Activated effector memory CD4-positive, alpha-beta T cell treated with anti-CD3 and anti-CD28 coated beads, Interleukin-2, amount 50 U/mL, for 16 hours (primary cell): ENCODE results near the gene NDUFA13.

Experiments
- DNase-seq: peaks from one replicate; pipeline ENCODE4 v3.0.0-alpha.2; 2020

The NDUFA13 gene

DNA sequence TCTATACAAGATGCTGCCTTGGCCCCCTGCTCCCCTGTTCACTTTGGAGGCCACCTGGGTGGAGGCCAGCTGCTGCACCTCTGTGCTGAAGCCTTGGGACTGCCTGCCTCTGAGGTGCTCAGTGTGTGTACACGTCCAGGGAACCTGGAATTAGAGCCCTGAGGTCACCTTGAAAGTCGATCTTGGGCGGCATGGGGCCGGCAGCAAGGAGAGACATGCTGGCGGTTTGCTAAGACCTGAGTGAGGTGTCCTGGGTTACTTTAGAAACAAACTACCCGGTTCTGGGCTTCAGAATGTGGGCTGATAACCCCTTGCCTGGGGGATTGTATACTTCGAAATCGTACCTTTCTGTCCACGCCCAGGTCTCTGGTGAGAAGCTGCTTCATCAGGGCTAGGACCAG, 26.2 kb upstream of the NDUFA13 start:
- no peak for DNase-seq

- DNase-seq: peak; percentile 92
Measured at GRCh38 chr19:19490214-19490968, 25.6 kb upstream of the NDUFA13 start.

DNA sequence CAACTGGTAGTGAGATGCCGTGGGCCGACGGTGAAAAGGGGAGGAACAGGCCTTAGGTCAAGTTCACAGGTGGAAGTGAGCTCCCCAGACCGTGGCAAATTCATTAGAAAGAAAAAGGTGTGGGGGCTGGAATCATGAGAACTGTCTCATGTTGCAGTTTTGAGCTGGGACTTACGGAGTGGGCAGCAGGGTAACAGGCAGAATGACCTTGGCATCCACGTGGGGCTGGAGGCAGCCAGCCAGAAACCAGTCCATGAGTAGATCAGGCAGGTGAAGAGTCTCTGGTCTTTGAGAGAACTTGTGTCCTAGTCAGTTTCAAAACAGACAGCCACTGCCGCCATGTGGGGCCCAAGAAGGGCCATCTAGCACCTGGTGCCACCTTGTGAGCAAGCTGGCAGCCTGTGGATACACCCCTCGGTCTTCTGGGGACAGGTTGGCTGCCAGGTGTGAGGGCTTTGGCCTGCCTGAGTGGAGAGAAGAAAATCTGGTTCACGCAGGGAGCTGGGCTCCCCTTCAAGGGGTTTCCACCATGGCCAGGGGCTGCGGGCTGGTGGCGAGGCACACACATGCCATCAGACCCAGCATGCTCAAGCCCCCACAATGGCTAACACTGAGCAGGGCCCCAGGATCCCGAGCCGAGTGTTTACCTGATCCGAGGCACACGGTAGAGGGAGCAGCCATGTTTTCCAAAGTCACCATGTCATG, 24.6 kb upstream of the NDUFA13 start:
- DNase-seq: no peak

- no peak for DNase-seq
Measured at GRCh38 chr19:19492026-19492610, 23.9 kb upstream of the NDUFA13 start.

DNA sequence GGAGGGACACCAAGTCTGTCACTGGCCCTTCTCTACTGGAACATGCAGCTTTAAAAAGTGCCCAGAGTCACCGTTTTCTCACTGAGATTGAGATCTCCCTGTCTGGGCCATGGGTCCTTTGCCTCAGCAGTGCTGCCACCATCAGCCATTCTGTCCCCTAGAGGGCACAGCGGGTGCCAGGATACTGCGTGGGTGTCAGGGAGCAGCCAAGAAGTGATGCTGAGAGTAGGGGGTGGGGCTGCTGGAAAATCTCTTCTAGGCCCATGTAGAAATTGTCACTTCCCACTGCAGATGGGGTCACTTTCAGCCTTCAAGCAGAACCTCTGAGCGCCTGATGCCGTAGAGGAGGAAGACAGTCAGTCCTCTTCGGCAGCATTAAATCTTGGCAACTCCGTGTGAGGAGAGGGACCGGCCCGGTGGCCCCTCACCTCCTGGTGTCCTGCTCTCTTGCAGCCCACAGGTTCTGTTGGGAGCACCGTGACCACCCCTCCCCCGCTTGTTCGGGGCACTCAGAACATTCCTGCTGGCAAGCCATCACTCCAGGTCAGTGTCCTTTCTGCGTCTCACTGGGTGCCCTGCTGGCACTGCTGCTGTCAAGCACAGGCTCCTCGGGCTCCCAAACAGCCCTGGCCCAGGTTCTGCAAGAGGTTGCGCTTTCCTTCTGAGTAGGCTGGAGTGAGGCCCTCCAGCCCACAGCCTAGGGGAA, 22.0 kb upstream of the NDUFA13 start:
- DNase-seq: peak; percentile 63

DNA sequence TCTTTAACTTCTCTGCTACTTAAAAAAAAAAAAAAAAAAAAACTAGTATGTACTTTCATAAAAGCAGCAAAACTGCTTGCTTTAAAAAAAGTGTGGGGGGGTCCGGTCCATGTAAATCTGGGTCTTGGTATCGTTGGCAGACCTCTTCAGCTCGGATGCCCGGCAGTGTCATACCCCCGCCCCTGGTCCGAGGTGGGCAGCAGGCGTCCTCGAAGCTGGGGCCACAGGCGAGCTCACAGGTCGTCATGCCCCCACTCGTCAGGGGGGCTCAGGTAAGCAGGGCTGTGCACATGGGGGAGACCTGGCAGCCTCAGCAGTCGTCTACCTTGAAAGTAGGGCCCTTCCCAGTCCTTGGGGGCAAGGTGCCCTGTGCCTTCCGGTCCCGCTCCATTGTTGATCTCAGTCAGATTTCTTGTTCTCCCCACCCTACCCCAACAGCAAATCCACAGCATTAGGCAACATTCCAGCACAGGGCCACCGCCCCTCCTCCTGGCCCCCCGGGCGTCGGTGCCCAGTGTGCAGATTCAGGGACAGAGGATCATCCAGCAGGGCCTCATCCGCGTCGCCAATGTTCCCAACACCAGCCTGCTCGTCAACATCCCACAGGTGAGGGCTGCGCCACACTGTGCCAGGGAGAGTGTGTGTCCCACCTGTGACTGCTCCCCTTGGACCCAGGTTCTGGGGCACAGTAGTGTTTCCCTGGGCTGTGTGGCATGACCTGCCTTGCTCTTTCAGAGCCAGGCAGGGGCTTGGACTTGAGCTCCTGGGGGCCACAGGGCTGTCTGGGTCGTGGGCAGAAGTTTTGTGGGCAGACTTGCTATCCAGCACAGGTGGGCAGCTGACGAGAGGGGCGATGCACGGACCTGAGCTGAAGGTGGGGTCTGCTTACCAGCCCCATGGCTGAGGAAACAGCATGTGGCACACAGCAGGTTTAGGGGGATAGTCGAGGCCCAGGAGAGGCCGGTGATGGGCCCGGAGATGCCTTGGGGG, 20.1 kb upstream of the NDUFA13 start:
- DNase-seq: no peak

- no peak for DNase-seq
Measured at GRCh38 chr19:19498255-19498991, 17.6 kb upstream of the NDUFA13 start.

DNA sequence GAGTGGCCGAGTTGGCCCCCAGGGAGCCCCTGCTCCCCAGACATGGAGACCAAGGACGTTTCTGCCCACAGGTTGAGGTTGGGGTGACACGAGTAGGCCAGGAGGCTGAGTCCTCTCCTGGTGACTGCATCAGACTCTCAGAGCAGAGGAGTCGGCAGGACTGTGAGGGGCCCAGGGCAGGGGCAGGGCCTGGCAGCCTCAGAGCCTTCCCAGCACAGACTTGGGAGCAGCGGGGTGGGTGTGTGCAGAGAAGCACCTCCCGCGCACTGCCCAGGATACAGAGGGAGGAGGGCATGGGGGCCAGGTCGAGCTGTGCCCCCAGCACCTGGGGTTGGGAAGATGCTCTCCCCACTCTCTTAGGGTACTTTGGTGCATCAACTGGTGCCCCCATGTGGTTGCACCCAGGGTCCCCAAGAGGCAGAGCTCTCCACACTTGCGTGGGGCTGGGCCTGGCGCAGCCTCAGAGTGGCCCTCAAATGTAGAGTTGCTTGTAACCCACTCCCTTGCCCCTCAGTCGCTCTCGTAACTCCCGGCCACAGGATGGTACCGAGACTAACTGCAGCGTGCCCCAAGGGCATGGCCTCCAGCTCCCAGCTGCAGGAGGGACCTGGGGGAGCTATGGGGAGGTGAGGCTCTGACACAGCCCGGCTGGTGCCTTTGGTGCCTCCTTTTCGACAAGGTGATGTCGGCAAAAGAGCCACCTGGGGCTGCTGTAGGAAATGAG, 16.6 kb upstream of the NDUFA13 start:
- no peak for DNase-seq

GRCh38 chr19:19500975-19501644, 14.9 kb upstream of the NDUFA13 start:
- no peak for DNase-seq

DNA sequence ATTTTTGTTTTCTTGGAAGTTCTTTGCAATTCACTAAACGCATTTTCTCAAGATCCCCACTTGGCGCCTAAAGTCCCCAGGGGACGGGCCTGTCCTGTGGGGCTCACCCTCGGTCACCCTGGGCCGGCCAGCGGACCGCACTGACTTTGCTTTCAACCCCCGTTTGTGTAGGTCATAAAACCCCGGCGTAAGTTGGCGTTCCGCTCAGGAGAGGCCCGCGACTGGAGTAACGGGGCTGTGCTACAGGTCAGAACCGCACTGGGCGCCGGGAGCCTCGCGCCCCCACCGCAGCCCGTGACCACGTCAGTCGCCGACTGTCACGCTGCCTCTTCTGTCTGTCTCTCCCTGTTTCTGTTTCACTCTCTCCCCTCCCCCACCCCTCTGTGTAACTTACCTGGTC, 14.2 kb upstream of the NDUFA13 start:
- no peak for DNase-seq

GRCh38 chr19:19502281-19502680, 13.7 kb upstream of the NDUFA13 start:
- no peak for DNase-seq

GRCh38 chr19:19502808-19503602, 13.0 kb upstream of the NDUFA13 start:
- no peak for DNase-seq

- no peak for DNase-seq
Measured at GRCh38 chr19:19504754-19505668, 11.0 kb upstream of the NDUFA13 start.

- no peak for DNase-seq
Measured at GRCh38 chr19:19505669-19506326, 10.2 kb upstream of the NDUFA13 start.

DNA sequence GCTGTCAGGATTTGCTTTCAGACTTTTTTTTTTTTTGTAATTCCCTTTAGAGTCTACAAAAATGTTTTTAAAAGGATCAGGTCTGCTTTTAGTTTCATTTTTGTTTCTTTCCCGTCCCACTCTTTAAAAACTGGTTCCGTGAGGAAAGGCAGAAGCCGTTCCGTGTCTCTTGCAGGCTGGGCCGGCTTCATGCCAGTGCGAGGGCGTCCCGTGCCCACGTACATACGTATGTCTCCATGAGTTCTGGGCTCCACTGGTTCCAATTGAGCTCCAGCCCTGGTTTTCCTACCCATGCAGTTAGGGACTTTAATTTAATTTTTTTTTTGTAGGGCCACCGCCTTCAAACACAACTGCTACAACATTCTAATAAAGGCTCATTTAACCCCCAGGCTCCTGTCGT, 9.4 kb upstream of the NDUFA13 start:
- no peak for DNase-seq

DNA sequence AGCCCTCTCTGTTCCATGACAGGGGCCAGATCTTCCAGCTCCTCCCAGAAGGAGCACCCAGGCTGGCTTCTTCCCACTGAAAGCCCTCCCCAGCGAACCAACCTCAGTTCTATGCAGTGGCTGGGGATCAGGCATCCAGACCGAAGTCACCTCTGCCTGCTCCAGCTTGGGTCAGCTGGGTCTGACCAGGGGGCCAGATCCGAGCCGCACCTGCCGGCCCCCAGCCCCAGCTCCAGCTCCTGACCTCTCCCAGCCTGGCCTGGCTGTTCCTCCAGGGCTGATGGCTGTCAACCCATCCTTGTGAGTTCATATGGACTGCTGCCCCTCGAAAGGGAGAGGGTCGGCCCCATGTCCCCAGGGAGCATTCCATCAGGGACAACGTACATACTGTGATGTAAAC, 8.7 kb upstream of the NDUFA13 start:
- no peak for DNase-seq

- DNase-seq: no peak
Measured at GRCh38 chr19:19508217-19508616, 7.8 kb upstream of the NDUFA13 start.

- no peak for DNase-seq
Measured at GRCh38 chr19:19510432-19510831, 5.6 kb upstream of the NDUFA13 start.
